Mesenchymal stem cell (in vitro differentiated cells and primary cell): Measurements from ENCODE around the gene ST7.
"Not testable (repeated sequence)": the region's sequence is repeated elsewhere in the genome, so short reads cannot be mapped to it uniquely, and the experiment has no call there.

Experiments
- DNase-seq: peaks from one replicate; pipeline ENCODE4 v3.0.0-alpha.2; 2013
- H2AFZ ChIP-seq: one replicate; pipeline ENCODE4 v1.6.1; 2013; ENCODE audit warnings: low read depth, mild to moderate bottlenecking, control low read depth, inconsistent platforms, low read length, moderate library complexity
- H2AK5ac ChIP-seq: 2 replicates; pipeline ENCODE4 v1.6.1; 2013; ENCODE audit warnings: low read length, moderate library complexity, mild to moderate bottlenecking, inconsistent platforms; ENCODE audit not compliant: severe bottlenecking
- H2BK120ac ChIP-seq: one replicate; pipeline ENCODE4 v1.6.1; 2013; ENCODE audit warnings: low read depth, mild to moderate bottlenecking, inconsistent platforms, low read length, moderate library complexity
- H2BK12ac ChIP-seq, 2 experiments: one replicate each; pipeline ENCODE4 v1.6.1; 2013; ENCODE audit warnings: inconsistent platforms in 2 of 2, low read length in 2 of 2, mild to moderate bottlenecking in 2 of 2, moderate library complexity in 2 of 2, control low read depth in 1 of 2
- H2BK15ac ChIP-seq: one replicate; pipeline ENCODE4 v1.6.1; 2013; ENCODE audit warnings: mild to moderate bottlenecking, low read depth, inconsistent platforms; ENCODE audit not compliant: poor library complexity, severe bottlenecking
- H2BK5ac ChIP-seq: 2 replicates; pipeline ENCODE4 v1.6.1; 2013; ENCODE audit warnings: low read depth, mild to moderate bottlenecking, low read length, control low read depth, inconsistent platforms; ENCODE audit not compliant: poor library complexity, severe bottlenecking
- H3K14ac ChIP-seq, 2 experiments: one replicate each; pipeline ENCODE4 v1.6.1; 2013; ENCODE audit warnings: inconsistent platforms in 2 of 2, low read length in 2 of 2, control low read depth in 1 of 2, mild to moderate bottlenecking in 1 of 2, moderate library complexity in 1 of 2
- H3K18ac ChIP-seq, 2 experiments: one replicate each; pipeline ENCODE4 v1.6.1; 2013; ENCODE audit warnings: inconsistent platforms in 2 of 2, low read length in 2 of 2, control low read depth in 1 of 2, low read depth in 1 of 2, mild to moderate bottlenecking in 1 of 2
- H3K23ac ChIP-seq, 2 experiments: one replicate each; pipeline ENCODE4 v1.6.1; 2013; ENCODE audit warnings: inconsistent platforms in 2 of 2, low read length in 2 of 2, mild to moderate bottlenecking in 2 of 2, moderate library complexity in 2 of 2, control low read depth in 1 of 2
- H3K27ac ChIP-seq: 2 replicates; pipeline ENCODE4 v1.5.1; 2013; ENCODE audit warnings: mild to moderate bottlenecking, moderate library complexity, low read length, control low read depth, inconsistent platforms; ENCODE audit not compliant: poor library complexity, severe bottlenecking
- H3K27me3 ChIP-seq, 2 experiments: 2 replicates each; pipeline versions ENCODE4 v1.6.1 to v1.7.0; 2013; ENCODE audit warnings: low read length in 2 of 2, mild to moderate bottlenecking in 2 of 2, moderate library complexity in 2 of 2, control low read depth in 1 of 2, inconsistent platforms in 1 of 2; ENCODE audit not compliant: control insufficient read depth in 1 of 2, insufficient read depth in 1 of 2
- H3K36me3 ChIP-seq, 2 experiments: 2 replicates each; pipeline versions ENCODE4 v1.6.1 to v1.7.0; 2013; ENCODE audit warnings: low read length in 2 of 2, control low read depth in 1 of 2, inconsistent platforms in 1 of 2, low read depth in 1 of 2, mild to moderate bottlenecking in 1 of 2; ENCODE audit not compliant: insufficient read depth in 2 of 2, control insufficient read depth in 1 of 2
- H3K4ac ChIP-seq, 2 experiments: one replicate each; pipeline ENCODE4 v1.6.1; 2013; ENCODE audit warnings: inconsistent platforms in 2 of 2, low read length in 2 of 2, mild to moderate bottlenecking in 2 of 2, moderate library complexity in 2 of 2, control low read depth in 1 of 2, low read depth in 1 of 2
- H3K4me1 ChIP-seq: 2 replicates; pipeline ENCODE4 v1.6.1; 2013; ENCODE audit warnings: low read depth, low read length, control low read depth; ENCODE audit not compliant: control insufficient read depth, insufficient read depth
- H3K4me2 ChIP-seq: 2 replicates; pipeline ENCODE4 v1.6.1; 2013; ENCODE audit warnings: low read length, mild to moderate bottlenecking, inconsistent platforms; ENCODE audit not compliant: poor library complexity, severe bottlenecking
- H3K4me3 ChIP-seq, 2 experiments: 2 replicates each; pipeline versions ENCODE4 v1.5.1 to v1.7.0; 2013; ENCODE audit warnings: low read length in 2 of 2, mild to moderate bottlenecking in 2 of 2, control low read depth in 1 of 2, low read depth in 1 of 2; ENCODE audit not compliant: insufficient read depth in 1 of 2
- H3K79me1 ChIP-seq: replicated peaks from 2 replicates; pipeline ENCODE4 v1.6.1; 2013; ENCODE audit warnings: mild to moderate bottlenecking, control low read depth, low read length, inconsistent platforms; ENCODE audit not compliant: poor library complexity, severe bottlenecking
- H3K9ac ChIP-seq: 2 replicates; pipeline ENCODE4 v1.7.0; 2013; ENCODE audit warnings: mild to moderate bottlenecking, low read length, moderate library complexity
- H3K9me3 ChIP-seq: 2 replicates; pipeline ENCODE4 v1.7.0; 2013; ENCODE audit warnings: mild to moderate bottlenecking, low read length; ENCODE audit not compliant: control insufficient read depth
- H4K8ac ChIP-seq: one replicate; pipeline ENCODE4 v1.6.1; 2013; ENCODE audit warnings: inconsistent platforms, mild to moderate bottlenecking, low read length, moderate library complexity
- H4K91ac ChIP-seq: one replicate; pipeline ENCODE4 v1.6.1; 2013; ENCODE audit warnings: mild to moderate bottlenecking, low read length, inconsistent platforms
- WGBS: methylation state at CpG from one replicate; pipeline ENCODE4 v1.1.7; 2013; ENCODE audit warnings: mixed read lengths; 5-methylcytosine and 5-hydroxymethylcytosine counted together

ST7 gene

GRCh38 chr7:116970238-116970910, 17.1 kb downstream of the ST7 start:
- Histone ChIP-seq H3K36me3 (peaks cover 3% of the 10 kb centered on the region in 2 experiments), H3K14ac (no peak overlapping the region), H3K4me3 (no peak overlapping the region), H4K8ac (no peak overlapping the region), H3K4ac (no peak overlapping the region), H3K9ac (no peak overlapping the region), H2AK5ac (no peak overlapping the region), H2BK120ac (no peak overlapping the region), H2AFZ (no peak overlapping the region), H4K91ac (no peak overlapping the region), H3K9me3 (no peaks in the 10 kb centered on the region), H2BK5ac (no peak overlapping the region), H3K79me1 (peaks cover 37% of the 10 kb centered on the region), H2BK15ac (no peak overlapping the region), H3K4me2 (no peak overlapping the region), H3K4me1 (peaks cover 2% of the 10 kb centered on the region), H2BK12ac (no peak overlapping the region), H3K27ac (no peak overlapping the region), H3K18ac (peak overlapping the region in 1 of 2 experiments; percentile 49), H3K23ac (peak overlapping the region in 1 of 2 experiments; percentile 34), H3K27me3 (no peaks in the 10 kb centered on the region)
- 89% methylated on average over 1 of the region's 3 CpGs for WGBS
- peak; percentile 9 for DNase-seq

- H3K14ac ChIP-seq, H4K8ac ChIP-seq: not testable (repeated sequence)
Measured at GRCh38 chr7:116971153-116971552, 17.9 kb downstream of the ST7 start.

GRCh38 chr7:116971869-116972268, 18.6 kb downstream of the ST7 start:
- H4K91ac ChIP-seq, result no peak overlapping the region

More at GRCh38 chr7:116971153-116971552, 17.9 kb downstream of the ST7 start:
- not testable (repeated sequence) for H3K23ac ChIP-seq, H4K91ac ChIP-seq, H3K4ac ChIP-seq, H3K18ac ChIP-seq, H3K27me3 ChIP-seq, H3K4me3 ChIP-seq, H2BK5ac ChIP-seq, H3K36me3 ChIP-seq, H2AK5ac ChIP-seq, H3K4me2 ChIP-seq, H2BK120ac ChIP-seq, H3K9ac ChIP-seq, H2BK12ac ChIP-seq, H3K9me3 ChIP-seq, DNase-seq, H2AFZ ChIP-seq, H3K4me1 ChIP-seq, H2BK15ac ChIP-seq, H3K27ac ChIP-seq
- H3K79me1 ChIP-seq, result peaks cover 39% of the 10 kb centered on the region

GRCh38 chr7:116975024-116975423, 21.7 kb downstream of the ST7 start:
- 100% methylated on average over 2 of the region's 3 CpGs for WGBS
- H4K8ac ChIP-seq, H2AK5ac ChIP-seq, H3K4me3 ChIP-seq, H2BK12ac ChIP-seq, H3K14ac ChIP-seq, H3K23ac ChIP-seq, H3K9me3 ChIP-seq, H2BK5ac ChIP-seq, H3K27me3 ChIP-seq, H2AFZ ChIP-seq, H3K4me1 ChIP-seq, H3K27ac ChIP-seq, H3K4ac ChIP-seq, H3K9ac ChIP-seq, H2BK120ac ChIP-seq, H4K91ac ChIP-seq, DNase-seq, H3K36me3 ChIP-seq, H3K18ac ChIP-seq, H3K4me2 ChIP-seq, H2BK15ac ChIP-seq: not testable (repeated sequence)
- H3K79me1 ChIP-seq, result peaks cover 31% of the 10 kb centered on the region

More at GRCh38 chr7:116971869-116972268, 18.6 kb downstream of the ST7 start:
- 72% methylated on average over 4 of the region's 4 CpGs for WGBS
- no peak overlapping the region for H3K27ac ChIP-seq
- H3K27me3 ChIP-seq, result no peaks in the 10 kb centered on the region
- no peak overlapping the region for H3K18ac ChIP-seq
- no peak overlapping the region for H3K23ac ChIP-seq
- no peak overlapping the region for H2BK12ac ChIP-seq
- H3K4me2 ChIP-seq, result no peak overlapping the region
- no peak overlapping the region for H3K4ac ChIP-seq
- H4K8ac ChIP-seq, result no peak overlapping the region
- no peak overlapping the region for H2BK15ac ChIP-seq
- no peak for DNase-seq
- H2BK120ac ChIP-seq, result no peak overlapping the region
- no peak overlapping the region for H2AK5ac ChIP-seq
- peaks cover 3% of the 10 kb centered on the region in 2 experiments for H3K36me3 ChIP-seq
- H3K14ac ChIP-seq, result no peak overlapping the region
- H3K9me3 ChIP-seq, result no peaks in the 10 kb centered on the region
- peaks cover 2% of the 10 kb centered on the region for H3K4me1 ChIP-seq
- no peak overlapping the region for H2BK5ac ChIP-seq
- peaks cover 38% of the 10 kb centered on the region for H3K79me1 ChIP-seq
- no peak overlapping the region for H3K9ac ChIP-seq
- H2AFZ ChIP-seq, result no peak overlapping the region
- H3K4me3 ChIP-seq, result no peak overlapping the region
